ENCODE results near the gene KIF6. TPM values are rescaled to one million over a fixed set of nuclear protein-coding genes. Genes with fewer than 3 reads are reported as not detected.
"Not testable (repeated sequence)": the region's sequence is repeated elsewhere in the genome, so short reads cannot be mapped to it uniquely, and the experiment has no call there.

Gene KIF6
- total RNA-seq, 1 donor from 2014 or later, result 2.4 TPM

GRCh38 chr6:39707962-39708683 is 17.1 kb downstream of the KIF6 start:
- DNase-seq, result no peak

GRCh38 chr6:39706819-39707335 is 18.3 kb downstream of the KIF6 start:
- DNase-seq, result no peak

- DNase-seq, result no peak
Measured at GRCh38 chr6:39702265-39702664, 22.9 kb downstream of the KIF6 start.

- DNase-seq, result no peak
Measured at GRCh38 chr6:39700362-39700761, 24.8 kb downstream of the KIF6 start.

GRCh38 chr6:39698789-39699188 is 26.4 kb downstream of the KIF6 start:
- no peak for DNase-seq

- no peak for DNase-seq
Measured at GRCh38 chr6:39696986-39697788, 28.0 kb downstream of the KIF6 start.

GRCh38 chr6:39695447-39695846 is 29.8 kb downstream of the KIF6 start:
- DNase-seq, result no peak

GRCh38 chr6:39693206-39693605 is 32.0 kb downstream of the KIF6 start:
- DNase-seq, result no peak

GRCh38 chr6:39688494-39688893 is 36.7 kb downstream of the KIF6 start:
- no peak for DNase-seq

GRCh38 chr6:39686976-39687375 is 38.2 kb downstream of the KIF6 start:
- DNase-seq, result peak; percentile 36

- no peak for DNase-seq
Measured at GRCh38 chr6:39685938-39686337, 39.3 kb downstream of the KIF6 start.

GRCh38 chr6:39685489-39685826 is 39.8 kb downstream of the KIF6 start:
- DNase-seq, result no peak

GRCh38 chr6:39684790-39685488 is 40.3 kb downstream of the KIF6 start:
- no peak for DNase-seq

GRCh38 chr6:39681674-39682121 is 43.5 kb downstream of the KIF6 start:
- DNase-seq, result peak; percentile 46

- no peak for DNase-seq
Measured at GRCh38 chr6:39678914-39679313, 46.3 kb downstream of the KIF6 start.

- not testable (repeated sequence) for DNase-seq
Measured at GRCh38 chr6:39677318-39677717, 47.9 kb downstream of the KIF6 start.

GRCh38 chr6:39670519-39670918 is 54.7 kb downstream of the KIF6 start:
- DNase-seq, result no peak

- peak; percentile 28 for DNase-seq
Measured at GRCh38 chr6:39669973-39670342, 55.2 kb downstream of the KIF6 start.

- DNase-seq, result no peak
Measured at GRCh38 chr6:39669207-39669972, 55.8 kb downstream of the KIF6 start.

GRCh38 chr6:39666706-39667489 is 58.3 kb downstream of the KIF6 start:
- no peak for DNase-seq

GRCh38 chr6:39665861-39666260 is 59.3 kb downstream of the KIF6 start:
- no peak for DNase-seq

Data from tongue (tissue), 2 donors.